GM13977 (cell line): Measurements from ENCODE around the gene R3HDM1.

Experiments
- DNase-seq: peaks from one replicate; pipeline ENCODE4 v3.0.0; 2012; ENCODE audit warnings: low spot score
- CTCF ChIP-seq: IDR thresholded peaks from 2 replicates; pipeline ENCODE4 v1.5.1; 2012; ENCODE audit warnings: mild to moderate bottlenecking, control low read depth; ENCODE audit not compliant: insufficient read depth; ENCODE audit errors: extremely low read depth, missing control alignments
- in situ Hi-C: fragments of 300-500 bp; cut with MboI; formaldehyde crosslinking; loops from one replicate; pipeline ENCODE4 v1.12.0; 2022; ENCODE audit warnings: low sequenced_read_pairs, low pct_unique_long_range_greater_than_20kb, mixed read lengths, inconsistent platforms; ENCODE audit not compliant: unreplicated experiment

Gene R3HDM1

GRCh38 chr2:135674453-135674852 is 143.2 kb downstream of the R3HDM1 start:
- in situ Hi-C loops, result no loop called here
- no peak for TF ChIP-seq CTCF
- no peak for DNase-seq

- DNase-seq, result no peak
- in situ Hi-C loops, result no loop called here
- TF ChIP-seq CTCF, result no peak
Observed at GRCh38 chr2:135676031-135676430, 144.7 kb downstream of the R3HDM1 start.

- TF ChIP-seq CTCF, result no peak
- in situ Hi-C loops, result no loop called here
- DNase-seq, result no peak
Observed at GRCh38 chr2:135679125-135679524, 147.8 kb downstream of the R3HDM1 start.

- DNase-seq, result no peak
- in situ Hi-C loops, result no loop called here
- TF ChIP-seq CTCF, result no peak
Observed at GRCh38 chr2:135685361-135685760, 154.1 kb downstream of the R3HDM1 start.

- in situ Hi-C loops, result no loop called here
- no peak for TF ChIP-seq CTCF
- no peak for DNase-seq
Observed at GRCh38 chr2:135688978-135689377, 157.7 kb downstream of the R3HDM1 start.

GRCh38 chr2:135689679-135690078 is 158.4 kb downstream of the R3HDM1 start:
- in situ Hi-C loops, result no loop called here
- no peak for TF ChIP-seq CTCF
- peak; percentile 31 for DNase-seq

GRCh38 chr2:135694711-135695110 is 163.4 kb downstream of the R3HDM1 start:
- no peak for DNase-seq
- TF ChIP-seq CTCF, result no peak
- in situ Hi-C loops, result no loop called here
